Smooth muscle cell of the pulmonary artery (primary cell): ENCODE data around the gene RFLNA. TPM values are rescaled to one million over a fixed set of nuclear protein-coding genes. Genes with fewer than 3 reads are reported as not detected.

Source experiments
- total RNA-seq: library from RNA; depleted of rRNA; stranded (reverse); fragments of >200 nt; gene quantifications from 2 replicates; pipeline ENCODE4 v1.2.3, GENCODE V29; 2014

Gene RFLNA
- total RNA-seq: 5.7 and 14.8 TPM in 2 replicates

GRCh38 chr12:124294780-124295341, at the start of gene RFLNA:
Gene RFLNA, plus strand, starts transcription at chr12:124295093. Its CDS starts 337 bp downstream, at chr12:124295430.

